NB4 (cell line): ENCODE measurements around the gene HRH1.

Experiments used
- MYC ChIP-seq: IDR thresholded peaks from 2 replicates; pipeline ENCODE4 v1.6.1; 2011; ENCODE audit warnings: low read depth, low read length
- POLR2A ChIP-seq: IDR thresholded peaks from 2 replicates; pipeline ENCODE4 v1.6.1; 2011; ENCODE audit warnings: mild to moderate bottlenecking; ENCODE audit not compliant: insufficient read length; ENCODE audit errors: extremely low read depth
- TF ChIP-seq, protein P1 (sequence below): IDR thresholded peaks from one replicate; pipeline ENCODE4 v1.5.1; 2012; ENCODE audit warnings: low read depth, low read length

GRCh38 chr3:11213810-11214450 is 59.6 kb downstream of the HRH1 start:
- TF ChIP-seq, protein P1, sequence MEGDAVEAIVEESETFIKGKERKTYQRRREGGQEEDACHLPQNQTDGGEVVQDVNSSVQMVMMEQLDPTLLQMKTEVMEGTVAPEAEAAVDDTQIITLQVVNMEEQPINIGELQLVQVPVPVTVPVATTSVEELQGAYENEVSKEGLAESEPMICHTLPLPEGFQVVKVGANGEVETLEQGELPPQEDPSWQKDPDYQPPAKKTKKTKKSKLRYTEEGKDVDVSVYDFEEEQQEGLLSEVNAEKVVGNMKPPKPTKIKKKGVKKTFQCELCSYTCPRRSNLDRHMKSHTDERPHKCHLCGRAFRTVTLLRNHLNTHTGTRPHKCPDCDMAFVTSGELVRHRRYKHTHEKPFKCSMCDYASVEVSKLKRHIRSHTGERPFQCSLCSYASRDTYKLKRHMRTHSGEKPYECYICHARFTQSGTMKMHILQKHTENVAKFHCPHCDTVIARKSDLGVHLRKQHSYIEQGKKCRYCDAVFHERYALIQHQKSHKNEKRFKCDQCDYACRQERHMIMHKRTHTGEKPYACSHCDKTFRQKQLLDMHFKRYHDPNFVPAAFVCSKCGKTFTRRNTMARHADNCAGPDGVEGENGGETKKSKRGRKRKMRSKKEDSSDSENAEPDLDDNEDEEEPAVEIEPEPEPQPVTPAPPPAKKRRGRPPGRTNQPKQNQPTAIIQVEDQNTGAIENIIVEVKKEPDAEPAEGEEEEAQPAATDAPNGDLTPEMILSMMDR: no peak
- TF ChIP-seq POLR2A (no peak), MYC (no peak)
